Mucosa of descending colon (tissue), 3 donors: ENCODE results near the gene MICALL2. TPM values are rescaled to one million over a fixed set of nuclear protein-coding genes. Genes with fewer than 3 reads are reported as not detected.

ENCODE experiments used
- ATAC-seq: fragments of 200-7000 bp; cut with Tn5 transposase; one replicate; pipeline ENCODE4 v1.9.1; 2020; ENCODE audit warnings: mild to moderate bottlenecking, moderate library complexity
- DNase-seq, 3 donors: peaks; one replicate each; pipeline ENCODE4 v3.0.0-alpha.2; 2020
- H3K36me3 ChIP-seq: fragments of 200-600 bp; one replicate; pipeline ENCODE4 v1.8.0; 2021; ENCODE audit warnings: low read depth, mild to moderate bottlenecking
- H3K4me1 ChIP-seq: fragments of 200-600 bp; one replicate; pipeline ENCODE4 v1.8.0; 2021; ENCODE audit warnings: low read depth, mild to moderate bottlenecking
- H3K4me3 ChIP-seq: fragments of 200-600 bp; one replicate; pipeline ENCODE4 v1.8.0; 2021; ENCODE audit warnings: mild to moderate bottlenecking
- H3K9me3 ChIP-seq: fragments of 200-600 bp; one replicate; pipeline ENCODE4 v1.8.0; 2021; ENCODE audit warnings: mild to moderate bottlenecking
- CTCF ChIP-seq: fragments of 200-600 bp; IDR thresholded peaks from one replicate; pipeline ENCODE4 v1.8.0; 2022; ENCODE audit warnings: antibody characterized with exemption, mild to moderate bottlenecking
- intact Hi-C, 2 donors: fragments of 100-400 bp; cut with DNase I in 1 of 2; cut with micrococcal nuclease in 1 of 2; formaldehyde crosslinking; loops; one replicate each; pipeline versions ENCODE4 v1.11.0 to v1.11.1; 2022; cut with DNase I, micrococcal nuclease
- total RNA-seq, 3 donors: library from RNA; stranded (reverse); fragmentation: NEBNext Ultra II Directional in 2 of 3; extraction: Animal tissue kit (Norgen Biotek cat#: 25700) in 2 of 3; gene quantifications; one replicate each; pipeline versions ENCODE4 v1.2.1 to v1.2.4, GENCODE V29; 2021 to 2023
- donor health status: DM: no; HTN: no; CAD: no; lungs with moderate emphysema.
- donor health status: DM: no; HTN: no; CAD: no.
- donor health status: DM: no; HTN: yes; CAD: no.

MICALL2 gene
- total RNA-seq, 3 donors from 2014 or later, result 59.9 to 96.2 (median 94.5) TPM

GRCh38 chr7:1426474-1426873 lies 32.8 kb downstream of the MICALL2 start:
- H3K9me3 ChIP-seq, result no peaks in the 10 kb centered on the region
- DNase-seq (no peak), ATAC-seq (no peak)
- no peaks in the 10 kb centered on the region for H3K4me1 ChIP-seq
- TF ChIP-seq CTCF, result no peak
- H3K4me3 ChIP-seq, result no peak overlapping the region
- intact Hi-C loops, result no loop called here
- no peaks in the 10 kb centered on the region for H3K36me3 ChIP-seq

- DNase-seq (no peak), ATAC-seq (peak; percentile 39)
- Histone ChIP-seq H3K4me1 (no peaks in the 10 kb centered on the region), H3K36me3 (no peaks in the 10 kb centered on the region), H3K4me3 (no peak overlapping the region), H3K9me3 (no peaks in the 10 kb centered on the region)
- TF ChIP-seq CTCF, result no peak
- intact Hi-C loops, result no loop called here
Observed at GRCh38 chr7:1425292-1426136, 33.8 kb downstream of the MICALL2 start.

- DNase-seq, result no peak
- no peak for TF ChIP-seq CTCF
- Histone ChIP-seq H3K9me3 (no peaks in the 10 kb centered on the region), H3K4me1 (no peaks in the 10 kb centered on the region), H3K36me3 (no peaks in the 10 kb centered on the region), H3K4me3 (no peak overlapping the region)
- no peak for ATAC-seq
- intact Hi-C loops, result no loop called here
Observed at GRCh38 chr7:1424041-1424440, 35.2 kb downstream of the MICALL2 start.

- TF ChIP-seq CTCF, result no peak
- no peaks in the 10 kb centered on the region for H3K36me3 ChIP-seq
- no peaks in the 10 kb centered on the region for H3K9me3 ChIP-seq
- intact Hi-C loops, result no loop called here
- H3K4me1 ChIP-seq, result no peaks in the 10 kb centered on the region
- H3K4me3 ChIP-seq, result no peak overlapping the region
- DNase-seq, result no peak
- no peak for ATAC-seq
Observed at GRCh38 chr7:1423264-1423811, 35.9 kb downstream of the MICALL2 start.

GRCh38 chr7:1422512-1423263 lies 36.6 kb downstream of the MICALL2 start:
- no peak for TF ChIP-seq CTCF
- DNase-seq (peak in 1 of 3 donors; percentile 40), ATAC-seq (no peak)

More at GRCh38 chr7:1422512-1423263, 36.6 kb downstream of the MICALL2 start:
- Histone ChIP-seq H3K4me1 (no peaks in the 10 kb centered on the region), H3K4me3 (no peak overlapping the region), H3K36me3 (no peaks in the 10 kb centered on the region), H3K9me3 (no peaks in the 10 kb centered on the region)
- intact Hi-C loops, result no loop called here
